GM20000 (cell line): ENCODE data around the gene COL6A3.

Experiments used
- DNase-seq: peaks from one replicate; pipeline ENCODE4 v3.0.0; 2012; ENCODE audit warnings: low spot score
- TF ChIP-seq, protein P1 (sequence below): IDR thresholded peaks from 2 replicates; pipeline ENCODE4 v1.5.1; 2012; ENCODE audit warnings: mild to moderate bottlenecking, control low read depth; ENCODE audit errors: extremely low read depth, missing control alignments

The COL6A3 gene

DNA sequence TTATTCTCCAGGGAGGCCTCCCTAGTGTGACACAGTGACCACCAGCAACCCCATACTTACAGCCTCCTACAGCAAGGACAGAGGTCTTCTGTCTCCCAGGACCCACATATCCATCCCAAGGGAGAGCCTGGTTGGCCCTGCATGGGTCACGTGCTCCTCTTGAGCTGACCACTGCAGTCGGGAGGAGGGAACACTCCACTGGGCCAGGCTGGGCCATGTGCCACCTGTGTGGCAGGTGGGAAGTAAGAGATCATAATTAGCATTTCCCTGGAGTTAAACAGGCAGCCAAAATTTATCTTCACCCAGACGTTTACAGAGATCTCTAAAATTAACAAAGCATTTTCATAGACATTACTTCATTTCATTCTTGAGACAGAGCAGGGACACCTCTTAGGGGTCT, 39.7 kb upstream of the COL6A3 start:
- DNase-seq = no peak
- TF ChIP-seq, protein P1, sequence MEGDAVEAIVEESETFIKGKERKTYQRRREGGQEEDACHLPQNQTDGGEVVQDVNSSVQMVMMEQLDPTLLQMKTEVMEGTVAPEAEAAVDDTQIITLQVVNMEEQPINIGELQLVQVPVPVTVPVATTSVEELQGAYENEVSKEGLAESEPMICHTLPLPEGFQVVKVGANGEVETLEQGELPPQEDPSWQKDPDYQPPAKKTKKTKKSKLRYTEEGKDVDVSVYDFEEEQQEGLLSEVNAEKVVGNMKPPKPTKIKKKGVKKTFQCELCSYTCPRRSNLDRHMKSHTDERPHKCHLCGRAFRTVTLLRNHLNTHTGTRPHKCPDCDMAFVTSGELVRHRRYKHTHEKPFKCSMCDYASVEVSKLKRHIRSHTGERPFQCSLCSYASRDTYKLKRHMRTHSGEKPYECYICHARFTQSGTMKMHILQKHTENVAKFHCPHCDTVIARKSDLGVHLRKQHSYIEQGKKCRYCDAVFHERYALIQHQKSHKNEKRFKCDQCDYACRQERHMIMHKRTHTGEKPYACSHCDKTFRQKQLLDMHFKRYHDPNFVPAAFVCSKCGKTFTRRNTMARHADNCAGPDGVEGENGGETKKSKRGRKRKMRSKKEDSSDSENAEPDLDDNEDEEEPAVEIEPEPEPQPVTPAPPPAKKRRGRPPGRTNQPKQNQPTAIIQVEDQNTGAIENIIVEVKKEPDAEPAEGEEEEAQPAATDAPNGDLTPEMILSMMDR = no peak

DNA sequence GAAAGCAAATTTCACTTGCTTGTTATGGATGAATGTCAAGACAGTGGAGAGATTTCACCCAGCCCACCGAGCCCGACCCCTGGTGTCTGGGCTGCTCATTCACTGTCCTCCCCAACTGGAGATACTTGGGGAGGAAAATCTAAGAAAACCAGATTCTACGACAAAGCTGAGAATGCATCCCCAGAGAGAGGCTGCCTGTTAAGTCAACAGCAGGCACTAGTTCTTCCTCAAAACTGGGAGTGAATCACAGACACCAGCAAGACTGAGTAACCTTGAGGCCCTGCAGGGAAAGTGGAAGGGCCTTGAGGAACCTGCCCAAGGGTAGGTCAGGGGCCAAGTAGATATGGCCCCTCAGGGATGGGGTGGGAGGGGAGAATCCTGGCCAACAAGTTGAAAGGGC, 38.9 kb upstream of the COL6A3 start:
- TF ChIP-seq, protein P1 = no peak
- no peak for DNase-seq

DNA sequence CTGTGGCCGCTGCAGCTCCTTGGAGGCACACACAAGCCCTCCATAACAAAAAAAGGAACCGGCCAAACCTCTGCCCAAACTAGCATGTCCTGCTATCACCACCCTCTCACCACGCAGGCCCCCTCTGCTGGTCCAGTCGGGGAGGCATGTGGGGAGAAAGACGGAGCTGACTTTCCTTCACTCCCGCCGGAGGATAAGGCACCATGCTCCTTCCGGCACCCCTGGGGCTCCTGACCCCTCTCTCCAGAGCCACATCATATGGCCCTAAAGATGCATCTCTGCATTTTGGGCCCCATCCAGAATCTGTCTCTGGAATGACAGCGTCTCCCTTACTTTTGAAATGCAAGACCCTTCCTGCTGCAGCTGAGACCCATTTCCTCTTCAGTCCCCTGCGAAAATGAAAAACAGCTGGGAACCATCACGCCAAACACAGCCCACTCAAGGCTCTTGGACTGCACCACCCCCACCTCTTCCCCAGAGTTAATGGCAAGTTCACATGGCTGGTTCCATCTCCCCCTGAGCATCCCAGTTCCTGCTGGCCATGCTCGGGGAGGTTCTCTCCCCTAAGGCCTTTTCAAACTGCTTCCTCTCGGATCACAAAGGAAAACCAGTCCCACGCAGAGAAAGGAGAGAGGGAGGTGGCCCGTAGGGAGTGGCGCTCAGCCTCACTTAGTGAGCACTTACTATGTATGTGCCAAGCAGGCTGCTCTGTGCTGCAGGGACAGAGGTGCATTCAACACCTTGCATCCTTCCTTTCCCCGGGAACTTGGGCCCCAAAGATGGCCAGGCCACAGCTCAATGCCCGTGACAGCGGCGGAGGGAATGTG, 37.9 kb upstream of the COL6A3 start:
- TF ChIP-seq, protein P1 = no peak
- DNase-seq = no peak

DNA sequence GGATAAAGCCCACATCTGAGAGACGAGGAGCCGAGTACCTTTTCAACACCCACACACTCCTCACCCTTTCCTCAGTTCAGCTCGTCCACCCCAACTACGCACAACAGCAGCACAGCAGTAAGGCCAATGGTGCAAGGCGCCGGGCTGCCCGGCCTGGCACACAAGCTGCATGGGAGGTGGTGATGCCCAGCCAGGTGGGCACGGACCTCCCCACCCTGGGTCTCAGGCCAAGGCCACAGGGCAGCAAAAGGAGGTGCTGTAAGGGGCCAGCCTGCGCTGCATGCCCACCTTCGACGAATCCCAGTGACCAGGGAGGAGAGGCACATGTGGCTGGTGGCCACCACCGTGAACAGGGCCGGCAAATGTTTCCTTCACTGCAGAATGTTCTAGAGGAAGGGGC, 36.6 kb upstream of the COL6A3 start:
- DNase-seq = no peak
- TF ChIP-seq, protein P1 = no peak

- no peak for DNase-seq
- TF ChIP-seq, protein P1 = no peak
Observed at GRCh38 chr2:237450108-237450507, 36.1 kb upstream of the COL6A3 start.

- TF ChIP-seq, protein P1 = no peak
- DNase-seq = no peak
Observed at GRCh38 chr2:237449193-237449881, 35.4 kb upstream of the COL6A3 start.

DNA sequence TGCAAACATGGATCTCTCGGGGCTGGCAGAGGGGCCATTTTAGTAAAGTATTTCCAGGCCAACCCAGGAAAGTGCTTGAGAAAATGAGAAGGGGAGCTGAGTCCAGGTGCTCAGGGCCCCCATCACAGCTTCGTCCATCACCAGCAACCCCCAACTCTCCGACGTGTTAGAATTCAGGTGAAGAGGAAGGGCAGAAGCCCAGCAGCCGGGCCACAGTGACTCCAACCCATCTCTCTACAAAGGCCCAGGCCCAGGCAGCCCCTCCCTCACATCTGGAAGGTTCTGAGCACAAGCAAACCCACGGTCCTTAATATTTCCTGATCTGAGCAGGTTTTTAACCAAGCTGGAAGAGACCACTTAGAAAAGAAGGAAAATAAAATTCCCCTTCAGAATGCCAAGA, 34.7 kb upstream of the COL6A3 start:
- DNase-seq = no peak
- TF ChIP-seq, protein P1 = no peak
